Smooth muscle cell (in vitro differentiated cells): Measurements from ENCODE around the gene GATC. TPM values are rescaled to one million over a fixed set of nuclear protein-coding genes. Genes with fewer than 3 reads are reported as not detected.
"Not testable (repeated sequence)": the region's sequence is repeated elsewhere in the genome, so short reads cannot be mapped to it uniquely, and the experiment has no call there.

Experiments used
- DNase-seq: peaks from one replicate; lab custom pipeline; 2025; ENCODE audit not compliant: unreplicated experiment; lab: John Stamatoyannopoulos, UW
- H2AFZ ChIP-seq: fragments of 200-600 bp; sonication (generic); 2 replicates; pipeline ENCODE4 v1.6.0; 2016; ENCODE audit warnings: antibody characterized with exemption, low read depth, mild to moderate bottlenecking
- H3F3A ChIP-seq: fragments of 200-600 bp; sonication (generic); 2 replicates; pipeline ENCODE4 v1.6.0; 2017; ENCODE audit warnings: antibody characterized with exemption, low read depth
- H3K27ac ChIP-seq: fragments of 200-600 bp; sonication (generic); 2 replicates; pipeline ENCODE4 v1.5.1; 2016; ENCODE audit warnings: low read depth, mild to moderate bottlenecking
- H3K27me3 ChIP-seq: fragments of 200-600 bp; sonication (generic); 2 replicates; pipeline ENCODE4 v1.6.1; 2016; ENCODE audit warnings: low read depth, mild to moderate bottlenecking
- H3K36me3 ChIP-seq: fragments of 200-600 bp; sonication (generic); 2 replicates; pipeline ENCODE4 v1.5.1; 2016; ENCODE audit warnings: low read depth
- H3K4me1 ChIP-seq: fragments of 200-600 bp; sonication (generic); 2 replicates; pipeline ENCODE4 v1.5.1; 2016; ENCODE audit warnings: low read depth
- H3K4me2 ChIP-seq: fragments of 200-600 bp; sonication (generic); 2 replicates; pipeline ENCODE4 v1.6.0; 2016; ENCODE audit warnings: mild to moderate bottlenecking
- H3K4me3 ChIP-seq: fragments of 200-600 bp; sonication (generic); 2 replicates; pipeline ENCODE4 v1.5.1; 2016; ENCODE audit warnings: mild to moderate bottlenecking
- H3K79me2 ChIP-seq: fragments of 200-600 bp; sonication (generic); 2 replicates; pipeline ENCODE4 v1.6.0; 2016; ENCODE audit warnings: low read depth, mild to moderate bottlenecking
- H3K9ac ChIP-seq: fragments of 200-600 bp; sonication (generic); 2 replicates; pipeline ENCODE4 v1.6.0; 2016; ENCODE audit warnings: low read depth
- H3K9me3 ChIP-seq: fragments of 200-600 bp; sonication (generic); replicated peaks from 2 replicates; pipeline ENCODE4 v1.5.1; 2016; ENCODE audit warnings: low read depth
- H4K20me1 ChIP-seq: fragments of 200-600 bp; sonication (generic); 2 replicates; pipeline ENCODE4 v1.6.0; 2016; ENCODE audit warnings: low read depth
- CTCF ChIP-seq: fragments of 200-600 bp; sonication (generic); IDR thresholded peaks from 2 replicates; pipeline ENCODE4 v1.5.1; 2017; ENCODE audit warnings: borderline replicate concordance, mild to moderate bottlenecking, antibody characterized with exemption; ENCODE audit not compliant: insufficient read depth, poor library complexity, severe bottlenecking
- WGBS: methylation state at CpG from one replicate; pipeline ENCODE4 v1.1.7; 2016; ENCODE audit warnings: low lambda C conversion rate; 5-methylcytosine and 5-hydroxymethylcytosine counted together
- polyA plus RNA-seq: library from polyadenylated mRNA; unstranded; fragments of >200 nt; fragmentation: Nextera tagmentation; extraction: Ambion mirVana; gene quantifications from 2 replicates; pipeline ENCODE4 v1.2.1, GENCODE V29; 2016
- total RNA-seq: library from RNA; depleted of rRNA; stranded (reverse); fragments of >200 nt; gene quantifications from 2 replicates; pipeline ENCODE4 v1.2.3, GENCODE V29; 2014

GATC gene
- total and polyA plus RNA-seq, 2 experiments from 2014 or later = 10.3 to 22.2 TPM

DNA sequence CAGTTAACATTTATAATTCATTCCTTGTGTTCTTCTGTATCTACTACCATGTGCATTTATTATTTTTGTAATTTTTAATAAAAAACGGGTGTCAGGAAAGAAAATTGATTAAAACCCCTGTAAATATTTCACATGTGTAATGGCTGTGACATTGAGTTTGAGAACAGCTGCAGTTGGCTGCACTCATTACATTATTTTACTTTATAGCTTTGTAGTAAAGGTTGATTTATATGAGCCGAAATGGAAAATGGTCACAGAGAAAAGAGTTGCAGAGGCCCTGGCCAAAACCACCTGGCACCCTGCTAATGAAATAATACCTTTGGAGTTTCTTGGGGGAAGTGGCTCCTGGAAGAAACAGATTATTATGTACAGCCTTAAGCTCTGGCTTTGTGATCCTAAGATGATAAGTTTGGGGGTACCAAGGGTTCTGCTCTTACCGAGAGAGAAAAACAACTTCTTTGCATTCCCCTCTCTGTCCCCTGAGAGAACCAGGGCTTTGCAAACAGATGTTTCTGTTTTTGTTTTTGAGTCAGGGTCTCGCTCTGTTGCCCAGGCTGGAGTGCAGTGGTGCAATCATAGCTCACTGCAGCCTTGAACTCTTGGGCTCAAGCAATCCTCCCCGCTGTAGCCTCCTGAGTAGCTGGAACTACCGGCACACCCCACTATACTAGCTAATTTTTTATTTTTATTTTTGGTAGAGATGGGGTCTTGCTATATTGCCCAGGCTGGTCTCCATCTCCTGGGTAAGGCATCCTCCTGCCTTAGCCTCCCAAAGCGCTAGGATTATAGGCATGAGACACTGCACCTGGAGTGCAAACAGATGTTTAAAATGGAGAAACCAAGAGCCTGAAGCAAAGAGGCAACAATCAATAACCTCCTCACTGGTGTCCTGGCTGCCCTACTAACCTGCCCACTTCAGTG, 40.0 kb downstream of the GATC start:
- Histone ChIP-seq H3K4me3 (no peak overlapping the region), H2AFZ (no peak overlapping the region), H3K27ac (no peak overlapping the region), H3K27me3 (no peaks in the 10 kb centered on the region), H3K9me3 (no peaks in the 10 kb centered on the region), H3K36me3 (no peaks in the 10 kb centered on the region), H3K4me1 (no peaks in the 10 kb centered on the region), H4K20me1 (no peaks in the 10 kb centered on the region), H3F3A (no peaks in the 10 kb centered on the region), H3K79me2 (peaks cover 3% of the 10 kb centered on the region), H3K9ac (no peak overlapping the region), H3K4me2 (no peak overlapping the region)
- no peak for DNase-seq
- 96% methylated on average over 7 of the region's 7 CpGs for WGBS
- no peak for TF ChIP-seq CTCF

- not testable (repeated sequence) for H3K79me2 ChIP-seq, H3K4me2 ChIP-seq
- WGBS = 86% methylated on average over 7 of the region's 7 CpGs
These were observed 41.3 kb downstream of the GATC start for GRCh38 chr12:120487552-120487951.

DNA sequence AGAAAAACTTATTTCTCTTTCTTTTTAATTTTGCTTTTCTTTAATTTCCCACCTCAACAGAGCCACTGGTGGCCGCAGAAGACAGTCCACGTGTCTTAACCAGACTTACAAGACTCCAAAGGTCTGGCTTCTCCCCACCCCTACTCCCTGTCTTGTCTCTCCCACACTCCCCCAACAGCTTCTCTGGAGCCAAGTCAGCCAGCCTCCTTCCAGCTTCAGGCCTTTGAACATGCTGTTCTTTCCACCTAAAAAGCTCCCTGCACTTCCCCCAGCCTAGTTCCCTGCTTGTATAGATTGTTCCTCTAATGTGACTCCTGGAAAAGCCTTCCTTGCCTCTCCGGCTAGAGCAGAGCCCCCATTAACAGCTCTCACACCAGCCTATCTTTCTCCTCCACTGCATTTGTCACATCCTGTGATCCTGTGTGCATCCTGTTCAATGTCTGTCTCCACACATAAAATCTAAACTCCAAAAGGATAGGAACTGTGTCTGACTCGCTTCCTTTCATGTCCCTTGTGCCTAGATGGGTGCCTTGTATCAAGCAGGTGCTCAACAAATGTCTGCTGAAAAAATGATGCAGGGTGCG, 41.9 kb downstream of the GATC start:
- H3K27me3 ChIP-seq = no peaks in the 10 kb centered on the region
- H3K79me2 ChIP-seq = peaks cover 3% of the 10 kb centered on the region
- no peaks in the 10 kb centered on the region for H4K20me1 ChIP-seq
- DNase-seq = no peak
- H2AFZ ChIP-seq = no peak overlapping the region
- no peak overlapping the region for H3K4me2 ChIP-seq
- H3K27ac ChIP-seq = peak overlapping the region; percentile 7
- no peak overlapping the region for H3K4me3 ChIP-seq
- H3K36me3 ChIP-seq = no peaks in the 10 kb centered on the region
- no peak overlapping the region for H3K9ac ChIP-seq
- H3K9me3 ChIP-seq = no peaks in the 10 kb centered on the region
- WGBS = 72% methylated on average over 5 of the region's 5 CpGs
- TF ChIP-seq CTCF = no peak
- H3K4me1 ChIP-seq = no peaks in the 10 kb centered on the region
- no peaks in the 10 kb centered on the region for H3F3A ChIP-seq

More at GRCh38 chr12:120487552-120487951, 41.3 kb downstream of the GATC start:
- not testable (repeated sequence) for H2AFZ ChIP-seq, H3K27ac ChIP-seq, DNase-seq, H3K4me3 ChIP-seq, H3F3A ChIP-seq, H3K4me1 ChIP-seq, H4K20me1 ChIP-seq, H3K9ac ChIP-seq, H3K27me3 ChIP-seq, H3K36me3 ChIP-seq, H3K9me3 ChIP-seq

- no peaks in the 10 kb centered on the region for H3K27me3 ChIP-seq
- no peak overlapping the region for H3K4me3 ChIP-seq
- H3K4me2 ChIP-seq = no peak overlapping the region
- WGBS = 93% methylated on average over 4 of the region's 4 CpGs
- peaks cover 3% of the 10 kb centered on the region for H3K79me2 ChIP-seq
- H3K9ac ChIP-seq = no peak overlapping the region
- no peaks in the 10 kb centered on the region for H3K36me3 ChIP-seq
- H4K20me1 ChIP-seq = no peaks in the 10 kb centered on the region
- no peaks in the 10 kb centered on the region for H3K9me3 ChIP-seq
- no peaks in the 10 kb centered on the region for H3K4me1 ChIP-seq
- H3F3A ChIP-seq = no peaks in the 10 kb centered on the region
- no peak overlapping the region for H2AFZ ChIP-seq
- TF ChIP-seq CTCF = no peak
- DNase-seq = no peak
- no peak overlapping the region for H3K27ac ChIP-seq
These were observed 42.8 kb downstream of the GATC start for GRCh38 chr12:120489018-120489417.
